WI38 (cell line): ENCODE measurements around the gene SNTB2.
"Not testable (repeated sequence)": the region's sequence is repeated elsewhere in the genome, so short reads cannot be mapped to it uniquely, and the experiment has no call there.

Source experiments
- H3K4me3 ChIP-seq: 2 replicates; pipeline ENCODE4 v1.5.1; 2011; ENCODE audit warnings: low read depth, mild to moderate bottlenecking, control low read depth, low read length
- CTCF ChIP-seq: IDR thresholded peaks from 2 replicates; pipeline ENCODE4 v1.5.1; 2012; ENCODE audit warnings: low read depth, mild to moderate bottlenecking, control low read depth, low read length

SNTB2 gene

GRCh38 chr16:69286941-69287713 lies 100.2 kb downstream of the SNTB2 start:
- H3K4me3 ChIP-seq = no peak overlapping the region
- peak; percentile 15; the same call in 1 of the 2 replicates for TF ChIP-seq CTCF

GRCh38 chr16:69291657-69292056 lies 104.7 kb downstream of the SNTB2 start:
- H3K4me3 ChIP-seq = not testable (repeated sequence)

GRCh38 chr16:69293401-69293800 lies 106.4 kb downstream of the SNTB2 start:
- no peak overlapping the region for H3K4me3 ChIP-seq
- TF ChIP-seq CTCF = no peak

GRCh38 chr16:69294051-69294450 lies 107.1 kb downstream of the SNTB2 start:
- TF ChIP-seq CTCF = no peak
- H3K4me3 ChIP-seq = no peak overlapping the region

- not testable (repeated sequence) for H3K4me3 ChIP-seq
These were observed 109.8 kb downstream of the SNTB2 start for GRCh38 chr16:69296771-69297170.

GRCh38 chr16:69298261-69298660 lies 111.3 kb downstream of the SNTB2 start:
- TF ChIP-seq CTCF = no peak
- H3K4me3 ChIP-seq = no peak overlapping the region

GRCh38 chr16:69301187-69301586 lies 114.2 kb downstream of the SNTB2 start:
- TF ChIP-seq CTCF = no peak
- no peak overlapping the region for H3K4me3 ChIP-seq

- no peak for TF ChIP-seq CTCF
These were observed 114.9 kb downstream of the SNTB2 start for GRCh38 chr16:69301861-69302260.

More at GRCh38 chr16:69301861-69302260, 114.9 kb downstream of the SNTB2 start:
- H3K4me3 ChIP-seq = no peak overlapping the region
